Activated CD8-positive, alpha-beta memory T cell treated with anti-CD3 and anti-CD28 coated beads, Interleukin-2, amount 50 U/mL, for 24 hours (primary cell): ENCODE data around the gene GAREM1.

Experiments
- DNase-seq: peaks from one replicate; pipeline ENCODE4 v3.0.0-alpha.2; 2020; ENCODE audit errors: extremely low read depth

The GAREM1 gene

GRCh38 chr18:32328379-32328778 lies 142.3 kb downstream of the GAREM1 start:
- DNase-seq: no peak

GRCh38 chr18:32326450-32327308 lies 144.0 kb downstream of the GAREM1 start:
- no peak for DNase-seq

- DNase-seq: no peak
Observed at GRCh38 chr18:32324181-32324580, 146.5 kb downstream of the GAREM1 start.

- DNase-seq: no peak
Observed at GRCh38 chr18:32321826-32322225, 148.9 kb downstream of the GAREM1 start.

- no peak for DNase-seq
Observed at GRCh38 chr18:32319084-32319483, 151.6 kb downstream of the GAREM1 start.

GRCh38 chr18:32318581-32318980 lies 152.1 kb downstream of the GAREM1 start:
- DNase-seq: no peak

GRCh38 chr18:32317651-32318050 lies 153.0 kb downstream of the GAREM1 start:
- no peak for DNase-seq

- DNase-seq: no peak
Observed at GRCh38 chr18:32315881-32316280, 154.8 kb downstream of the GAREM1 start.

GRCh38 chr18:32310774-32311173 lies 159.9 kb downstream of the GAREM1 start:
- DNase-seq: no peak

- no peak for DNase-seq
Observed at GRCh38 chr18:32310101-32310500, 160.6 kb downstream of the GAREM1 start.

- DNase-seq: no peak
Observed at GRCh38 chr18:32308493-32309120, 162.1 kb downstream of the GAREM1 start.

GRCh38 chr18:32303400-32303799 lies 167.3 kb downstream of the GAREM1 start:
- no peak for DNase-seq

GRCh38 chr18:32302806-32303205 lies 167.9 kb downstream of the GAREM1 start:
- no peak for DNase-seq

- no peak for DNase-seq
Observed at GRCh38 chr18:32301976-32302743, 168.5 kb downstream of the GAREM1 start.

- DNase-seq: no peak
Observed at GRCh38 chr18:32301361-32301760, 169.3 kb downstream of the GAREM1 start.

GRCh38 chr18:32300914-32301313 lies 169.8 kb downstream of the GAREM1 start:
- no peak for DNase-seq

GRCh38 chr18:32299484-32299883 lies 171.2 kb downstream of the GAREM1 start:
- no peak for DNase-seq

- no peak for DNase-seq
Observed at GRCh38 chr18:32298171-32298667, 172.5 kb downstream of the GAREM1 start.

GRCh38 chr18:32297579-32298170 lies 173.0 kb downstream of the GAREM1 start:
- no peak for DNase-seq

- DNase-seq: no peak
Observed at GRCh38 chr18:32296851-32297250, 173.8 kb downstream of the GAREM1 start.

- no peak for DNase-seq
Observed at GRCh38 chr18:32295604-32296003, 175.1 kb downstream of the GAREM1 start.

GRCh38 chr18:32293107-32293506 lies 177.6 kb downstream of the GAREM1 start:
- no peak for DNase-seq
